HG02588 (cell line): ENCODE results near the gene AGAP9.
"Not testable (repeated sequence)": the region's sequence is repeated elsewhere in the genome, so short reads cannot be mapped to it uniquely, and the experiment has no call there.

Source experiments
- ATAC-seq: cut with Tn5 transposase; IDR thresholded peaks from one replicate; pipeline ENCODE4 v1.9.1; 2021; ENCODE audit warnings: mild to moderate bottlenecking, moderate library complexity; ENCODE audit not compliant: unreplicated experiment

Gene AGAP9

DNA sequence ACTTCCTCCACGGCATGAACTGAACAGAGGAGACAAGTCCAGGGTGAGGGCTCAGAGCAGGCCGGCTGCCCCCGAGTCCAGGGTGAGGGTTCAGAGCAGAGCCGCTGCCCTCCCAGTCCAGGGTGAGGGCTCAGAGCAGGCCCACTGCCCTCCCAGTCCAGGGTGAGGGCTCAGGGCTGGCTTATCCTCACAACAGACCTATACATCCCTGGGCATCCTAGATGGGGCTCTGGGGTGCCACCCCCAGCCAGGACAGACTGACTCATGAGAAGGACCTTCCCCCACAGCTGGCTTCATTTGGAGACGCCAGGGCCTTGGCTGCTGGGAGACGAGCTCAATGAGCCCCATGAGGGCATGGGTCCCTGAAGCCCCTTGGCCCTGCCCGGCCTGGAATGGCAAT is 33.8 kb downstream of the AGAP9 start:
- not testable (repeated sequence) for ATAC-seq

DNA sequence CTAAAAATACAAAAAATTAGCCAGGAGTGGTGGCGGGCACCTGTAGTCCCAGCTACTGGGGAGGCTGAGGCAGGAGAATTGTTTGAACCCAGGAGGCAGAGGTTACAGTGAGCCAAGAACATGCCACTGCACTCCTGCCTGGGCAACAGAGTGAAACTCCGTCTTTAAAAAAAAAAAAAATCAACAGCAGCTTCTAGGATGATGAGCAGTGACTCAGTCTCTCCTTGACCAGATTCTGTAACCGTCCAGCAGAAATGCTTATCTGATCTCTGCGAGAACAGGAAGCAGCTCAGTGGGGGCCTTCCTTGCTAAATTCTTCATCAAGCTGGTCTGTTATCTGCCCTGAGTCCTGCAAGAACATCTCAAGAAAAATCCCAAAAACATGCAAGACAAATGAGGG is 37.5 kb downstream of the AGAP9 start:
- not testable (repeated sequence) for ATAC-seq

DNA sequence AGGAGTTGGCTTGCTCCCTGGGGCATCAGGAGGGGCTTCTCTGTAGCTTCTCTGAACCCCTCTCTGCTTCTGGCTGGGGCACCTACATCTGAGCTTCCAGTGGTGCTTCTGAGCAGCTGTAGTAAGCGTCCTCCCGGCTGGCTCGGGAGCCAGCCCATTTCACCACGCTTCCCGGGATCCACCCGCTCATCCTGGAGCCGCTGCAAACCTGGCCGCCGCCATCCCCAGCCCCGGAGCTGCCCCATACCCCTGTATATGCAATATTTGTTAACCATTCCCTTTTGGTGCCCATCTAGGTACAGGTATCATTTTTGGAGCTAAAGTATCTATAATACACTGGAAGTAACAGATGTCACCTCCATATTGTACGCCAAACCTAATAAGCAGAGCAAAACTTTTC is 38.7 kb downstream of the AGAP9 start:
- ATAC-seq, result not testable (repeated sequence)

DNA sequence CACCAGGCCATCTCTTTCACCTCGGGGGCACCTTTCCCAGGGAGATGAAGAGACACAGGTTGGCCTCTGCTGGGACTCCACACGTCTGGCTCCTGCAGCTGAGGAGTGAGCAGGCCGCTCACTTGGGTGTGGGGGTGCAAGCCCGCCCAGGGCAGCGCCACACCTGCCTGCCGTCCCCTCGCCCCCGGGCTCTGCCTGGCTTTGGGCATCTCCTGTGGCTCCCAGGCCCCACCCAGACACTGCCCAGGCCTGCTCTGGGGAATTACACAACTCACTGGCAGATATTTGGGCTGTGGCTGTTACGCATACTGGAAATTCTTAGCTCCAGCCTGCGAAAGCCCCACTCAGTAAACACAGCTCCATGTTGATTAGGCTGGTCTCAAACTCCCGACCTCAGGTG is 39.5 kb downstream of the AGAP9 start, which contains the start of gene ANXA8:
Gene ANXA8 (minus strand): TSS at position 193 of the 400 bp plus-strand sequence. CDS start 182 bp downstream, at position 11.
- ATAC-seq, result not testable (repeated sequence)

DNA sequence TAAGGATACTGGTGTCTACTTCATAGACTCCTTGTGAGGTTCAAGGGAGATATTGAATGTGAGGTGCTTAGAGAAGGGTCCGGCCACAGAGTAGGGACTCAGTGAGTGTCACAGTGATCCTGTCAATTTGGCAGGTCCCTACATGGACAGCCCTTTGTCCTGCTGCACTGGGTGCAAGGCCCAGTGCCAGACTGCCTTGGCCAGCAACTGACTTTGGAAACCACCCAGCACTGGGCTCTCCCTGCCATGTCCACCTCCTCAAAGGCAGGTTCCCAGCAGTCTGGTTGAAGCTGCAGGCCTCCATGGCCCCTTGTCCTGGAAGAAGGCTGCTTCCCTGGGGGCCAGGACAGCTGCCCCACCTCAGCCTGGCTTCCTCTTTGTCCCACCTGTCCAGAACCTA is 41.1 kb downstream of the AGAP9 start:
- not testable (repeated sequence) for ATAC-seq

DNA sequence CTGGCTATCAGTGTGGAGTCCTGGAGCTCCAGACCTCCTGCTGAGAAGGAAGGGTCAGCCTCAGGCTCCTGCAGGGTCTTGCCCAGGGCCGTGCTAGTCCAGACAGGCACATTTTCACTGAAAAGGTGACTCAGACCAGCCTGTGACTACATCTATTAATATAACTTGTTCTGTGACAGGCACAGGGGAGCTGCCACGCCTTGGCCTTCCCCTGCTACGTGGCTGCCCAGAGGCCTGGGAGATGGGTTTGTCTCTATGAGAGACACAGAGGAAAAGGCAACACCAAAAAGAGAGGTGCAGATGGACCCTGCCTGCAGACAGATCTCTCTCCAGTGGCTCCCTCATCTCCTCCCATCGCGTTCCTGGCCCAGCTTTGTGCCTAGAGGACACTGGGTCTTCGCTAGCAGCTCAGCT is 41.7 kb downstream of the AGAP9 start:
- ATAC-seq, result not testable (repeated sequence)

DNA sequence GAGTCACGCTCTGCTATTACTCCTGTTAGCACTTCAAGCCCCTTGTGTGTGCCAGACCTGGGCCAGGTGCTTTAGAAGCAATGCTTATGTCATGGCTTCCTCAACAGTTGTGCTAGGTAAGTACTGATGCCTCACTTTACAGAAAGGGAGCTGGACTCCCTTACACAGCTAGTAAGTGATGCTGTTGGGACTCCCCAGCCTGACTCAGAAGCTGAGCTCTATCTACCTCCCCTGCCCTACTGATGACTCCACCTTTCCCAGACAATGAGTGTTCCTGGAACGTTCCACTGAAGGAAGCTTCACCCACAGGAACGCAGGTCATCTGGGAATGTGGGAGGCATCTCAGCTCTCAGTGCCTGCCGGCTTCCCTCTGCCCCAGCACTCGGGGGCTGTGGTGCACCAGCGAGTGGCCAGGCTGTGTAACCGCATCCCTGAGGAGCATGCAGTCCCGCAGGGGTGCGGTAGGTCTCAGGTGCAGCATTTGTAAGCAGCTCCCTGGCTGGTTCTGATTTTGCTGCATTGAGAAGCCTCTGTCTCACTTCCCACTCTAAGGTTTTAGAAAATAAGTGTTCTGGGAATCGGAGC is 42.2 kb downstream of the AGAP9 start:
- ATAC-seq, result not testable (repeated sequence)

DNA sequence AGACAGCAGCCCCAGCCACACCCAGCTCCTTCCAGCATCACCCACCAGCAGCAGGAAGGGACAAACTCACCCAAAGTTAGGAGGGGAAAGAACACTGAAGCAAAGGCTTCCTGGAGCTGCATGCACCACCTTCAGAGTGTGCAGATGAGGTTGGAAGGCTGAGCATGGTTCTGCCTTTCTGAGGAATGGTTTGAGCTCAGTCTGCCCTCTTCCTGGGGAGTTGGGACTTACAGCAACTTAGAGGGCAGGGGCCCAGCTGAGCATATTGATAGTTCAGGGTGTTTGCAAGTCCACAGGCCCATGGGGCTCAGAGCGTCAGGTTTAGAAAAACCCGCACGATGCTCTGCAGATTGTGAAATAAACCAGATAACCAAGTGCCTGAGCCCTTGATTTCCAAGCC is 43.3 kb downstream of the AGAP9 start:
- ATAC-seq, result not testable (repeated sequence)

DNA sequence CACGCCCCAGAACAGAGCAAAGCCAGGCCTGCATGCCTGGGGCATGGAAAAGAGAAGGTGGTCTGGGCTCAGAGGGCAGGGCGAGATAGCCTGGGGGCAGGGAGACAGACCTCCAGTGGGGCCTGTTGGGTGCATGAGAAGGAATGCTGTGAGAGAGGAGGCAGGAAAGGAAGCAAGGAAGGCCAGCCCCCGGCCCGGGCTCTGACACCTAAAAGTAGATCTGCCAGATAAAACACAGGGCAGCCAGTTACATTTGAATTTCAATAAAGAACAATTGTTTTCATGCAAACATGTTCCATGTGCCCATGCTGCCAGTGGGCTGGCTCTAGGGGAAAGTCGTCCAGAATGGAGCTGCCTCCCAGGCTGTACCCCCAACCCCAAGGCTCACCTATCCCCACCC is 45.3 kb downstream of the AGAP9 start:
- not testable (repeated sequence) for ATAC-seq

DNA sequence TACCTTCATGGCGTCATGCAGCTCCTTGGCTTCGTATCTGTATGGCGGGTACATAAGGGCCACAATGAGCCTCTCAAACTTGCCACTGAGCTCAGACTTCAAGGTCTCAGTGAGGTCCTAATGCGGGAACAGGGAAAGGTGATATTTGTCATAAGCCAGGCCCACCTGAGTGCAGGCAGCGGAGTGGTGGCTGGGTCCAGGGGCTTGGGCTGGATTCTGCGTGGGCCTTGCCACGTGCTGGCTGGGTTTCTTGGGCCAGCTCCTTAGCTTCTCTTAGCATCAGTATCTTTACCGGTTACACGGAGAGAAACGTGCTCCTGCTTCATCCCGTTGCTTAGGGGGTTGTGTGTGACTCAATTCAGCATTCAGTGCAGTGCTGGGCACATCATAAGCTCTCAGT is 46.4 kb downstream of the AGAP9 start:
- not testable (repeated sequence) for ATAC-seq

DNA sequence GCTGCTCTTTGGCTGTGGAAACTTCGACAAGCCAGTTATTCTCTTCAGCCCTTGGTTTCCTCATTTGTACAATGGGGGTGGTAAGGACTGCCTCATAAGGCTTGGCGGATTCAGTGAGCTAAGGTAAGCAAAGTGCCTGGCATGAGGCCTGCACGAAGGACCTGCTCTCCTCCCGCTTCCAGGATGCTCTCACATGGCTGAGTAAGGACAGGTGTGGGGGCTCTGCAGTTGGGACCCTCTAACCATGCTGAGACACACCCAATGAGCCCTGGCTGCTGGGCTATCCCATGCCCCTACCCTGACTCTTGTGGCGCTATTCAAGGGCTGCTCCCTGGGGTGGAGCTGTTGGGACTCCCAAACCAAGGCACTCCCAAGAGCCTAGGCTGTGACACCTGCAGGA is 48.3 kb downstream of the AGAP9 start:
- not testable (repeated sequence) for ATAC-seq

DNA sequence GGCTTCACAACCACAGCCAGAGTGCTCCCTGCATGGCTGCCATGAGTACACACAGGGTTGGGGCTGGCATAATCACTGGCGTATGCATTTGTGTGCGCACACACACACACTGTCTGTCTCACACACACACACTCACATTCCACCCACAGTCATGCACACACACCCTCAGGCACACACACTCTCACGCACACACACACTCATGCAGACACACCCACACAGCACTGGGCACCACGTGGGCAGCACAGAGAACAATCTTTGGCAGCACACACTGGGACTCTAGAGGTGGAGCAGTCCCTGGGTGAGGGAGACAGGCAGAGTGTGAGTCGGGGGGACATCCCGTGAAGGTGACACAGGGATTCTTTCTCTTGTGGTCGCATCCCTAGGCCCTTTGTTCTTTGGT is 49.9 kb downstream of the AGAP9 start:
- not testable (repeated sequence) for ATAC-seq

DNA sequence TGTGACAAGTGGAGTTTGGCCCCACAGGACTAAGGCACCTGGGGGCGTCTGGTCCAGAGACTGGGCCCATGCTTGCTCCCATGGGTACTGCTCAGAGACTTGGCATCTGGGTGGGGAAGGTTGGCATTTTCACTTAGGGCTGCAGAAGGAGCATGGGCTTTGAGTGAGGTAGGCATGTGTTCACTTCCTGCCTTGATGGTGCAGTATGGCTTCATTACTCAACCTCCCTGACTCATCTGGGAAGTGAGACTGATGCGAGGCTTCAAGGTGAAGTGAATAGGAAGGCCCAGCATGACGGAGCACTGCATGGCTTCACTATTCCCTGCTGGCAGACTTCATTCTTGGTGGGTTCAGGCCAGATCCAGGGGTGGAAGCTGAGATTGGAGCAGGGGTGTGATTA is 50.8 kb downstream of the AGAP9 start:
- not testable (repeated sequence) for ATAC-seq

DNA sequence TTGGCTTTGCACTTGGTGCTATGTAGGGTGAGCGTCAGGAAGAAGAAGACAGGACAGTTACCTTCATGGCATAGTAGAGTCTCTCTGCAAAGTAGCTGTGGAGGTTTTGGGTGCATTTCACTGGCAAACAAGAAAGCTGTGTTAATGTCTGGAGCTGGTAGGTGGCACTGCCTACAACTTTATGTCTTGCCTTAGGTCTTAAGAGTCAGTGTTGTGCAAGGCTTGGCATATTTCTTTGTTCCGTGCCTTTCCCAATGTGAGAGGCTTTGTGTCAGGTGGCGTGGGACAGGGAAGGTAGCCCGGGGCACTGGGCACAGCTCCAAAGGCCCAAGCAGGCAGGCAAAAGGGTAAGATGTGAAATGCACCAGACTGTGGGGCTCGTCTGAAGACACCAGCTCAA is 51.4 kb downstream of the AGAP9 start:
- ATAC-seq, result not testable (repeated sequence)

DNA sequence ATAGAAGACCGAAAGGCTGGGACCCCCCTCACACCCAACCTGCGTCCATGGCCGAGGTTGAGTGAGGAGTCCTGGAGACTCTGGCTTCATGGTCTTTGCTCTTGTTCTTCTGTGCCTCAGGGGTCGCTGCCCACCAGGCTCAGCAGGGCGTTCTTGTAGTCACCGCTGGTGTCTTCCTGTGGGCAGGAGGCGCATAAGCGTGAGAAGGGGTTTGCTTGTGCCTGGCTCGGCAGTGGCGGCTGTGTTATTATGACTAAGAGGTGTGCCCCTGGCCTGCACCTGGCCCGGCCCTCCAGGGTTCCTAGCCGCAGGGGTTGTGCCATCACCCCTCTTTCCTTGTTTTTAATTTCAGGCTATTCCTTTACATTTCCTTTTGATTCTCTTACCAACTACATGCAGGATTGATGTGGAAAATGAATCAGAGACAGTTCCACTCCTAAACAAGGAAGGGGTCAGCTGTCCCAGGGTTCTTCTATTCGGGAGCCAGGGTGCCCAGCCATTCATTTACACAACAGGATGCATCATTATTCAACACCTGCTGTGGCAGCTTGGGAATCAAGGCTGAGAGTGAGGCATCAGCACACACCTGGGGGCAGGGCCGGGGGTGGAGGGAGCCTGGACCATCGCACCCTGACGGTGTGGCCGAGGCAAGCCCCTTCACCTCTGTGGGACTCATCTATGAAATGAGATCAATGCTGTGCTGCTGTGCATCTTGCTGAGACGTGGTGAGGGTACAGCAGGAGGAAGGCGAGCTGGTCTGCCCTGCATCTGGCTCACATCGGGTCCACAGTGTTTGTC is 54.5 kb downstream of the AGAP9 start:
- not testable (repeated sequence) for ATAC-seq

DNA sequence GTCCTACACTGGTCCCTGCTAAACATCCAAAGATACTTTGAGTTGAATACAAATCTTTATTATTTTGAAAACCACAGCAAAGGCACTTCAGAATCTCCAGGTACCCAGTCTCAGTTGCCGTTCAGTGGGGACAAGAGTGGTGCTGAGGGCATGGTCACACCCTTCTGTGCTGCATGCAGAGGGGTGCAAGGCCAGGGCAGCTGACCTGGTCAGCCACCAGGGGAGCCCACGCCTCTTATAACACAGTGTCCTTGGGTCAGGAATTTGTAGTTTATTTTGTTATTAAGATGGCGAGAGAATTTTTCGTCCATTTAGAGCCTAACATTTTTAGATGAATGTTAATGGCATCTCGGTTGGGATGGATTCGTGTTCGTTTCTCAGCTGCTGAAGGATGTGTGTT is 55.5 kb downstream of the AGAP9 start:
- not testable (repeated sequence) for ATAC-seq

DNA sequence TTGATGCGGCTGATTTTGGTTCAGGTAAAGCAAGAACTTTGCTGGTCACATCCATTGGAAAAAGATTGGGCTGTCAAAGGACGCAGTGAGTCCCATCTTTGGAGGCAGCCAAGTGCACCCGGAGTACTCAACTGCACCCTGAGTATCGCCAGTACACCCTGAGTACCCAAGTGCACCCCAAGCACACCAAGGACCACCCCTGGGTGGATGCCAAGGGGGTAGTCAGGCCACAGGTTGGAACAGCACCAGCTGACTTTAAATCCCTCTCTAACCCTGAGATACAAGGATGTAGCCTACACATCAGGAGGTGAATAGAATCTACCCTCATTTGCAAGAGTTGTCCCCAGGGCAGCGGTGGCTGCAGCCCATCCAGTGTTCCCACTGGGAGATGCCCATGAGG is 56.0 kb downstream of the AGAP9 start:
- ATAC-seq, result not testable (repeated sequence)

DNA sequence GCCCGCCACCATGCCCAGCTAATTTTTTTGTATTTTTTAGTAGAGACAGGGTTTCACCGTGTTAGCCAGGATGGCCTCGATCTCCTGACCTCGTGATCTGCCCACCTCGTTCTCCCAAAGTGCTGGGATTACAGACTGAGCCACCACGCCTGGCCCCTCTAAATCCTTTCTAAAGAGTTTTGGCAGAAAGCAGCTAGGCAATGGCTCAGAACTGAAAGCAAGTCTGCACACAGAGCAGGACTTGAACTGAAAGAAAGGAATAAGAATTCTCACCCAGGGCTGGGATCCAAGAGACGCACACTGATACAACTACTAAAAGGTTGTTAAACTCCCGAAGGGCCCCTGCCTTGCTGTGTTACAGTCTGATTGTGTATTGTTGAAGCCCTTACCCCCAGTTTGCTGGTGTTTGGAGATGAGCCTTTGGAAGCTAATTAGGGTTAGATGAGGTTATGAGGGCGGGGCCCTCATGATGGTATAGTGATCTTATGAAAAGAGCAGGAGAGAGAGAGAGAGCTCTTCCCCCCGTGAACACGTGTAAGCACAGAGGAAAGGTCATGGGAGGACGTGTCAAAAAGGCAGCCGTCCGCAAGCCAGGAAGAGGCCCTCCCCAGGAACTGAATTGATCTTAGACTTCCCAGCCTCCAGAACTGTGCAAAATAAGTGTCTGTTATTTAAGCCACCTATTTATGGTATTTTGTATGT is 58.1 kb downstream of the AGAP9 start:
- not testable (repeated sequence) for ATAC-seq

DNA sequence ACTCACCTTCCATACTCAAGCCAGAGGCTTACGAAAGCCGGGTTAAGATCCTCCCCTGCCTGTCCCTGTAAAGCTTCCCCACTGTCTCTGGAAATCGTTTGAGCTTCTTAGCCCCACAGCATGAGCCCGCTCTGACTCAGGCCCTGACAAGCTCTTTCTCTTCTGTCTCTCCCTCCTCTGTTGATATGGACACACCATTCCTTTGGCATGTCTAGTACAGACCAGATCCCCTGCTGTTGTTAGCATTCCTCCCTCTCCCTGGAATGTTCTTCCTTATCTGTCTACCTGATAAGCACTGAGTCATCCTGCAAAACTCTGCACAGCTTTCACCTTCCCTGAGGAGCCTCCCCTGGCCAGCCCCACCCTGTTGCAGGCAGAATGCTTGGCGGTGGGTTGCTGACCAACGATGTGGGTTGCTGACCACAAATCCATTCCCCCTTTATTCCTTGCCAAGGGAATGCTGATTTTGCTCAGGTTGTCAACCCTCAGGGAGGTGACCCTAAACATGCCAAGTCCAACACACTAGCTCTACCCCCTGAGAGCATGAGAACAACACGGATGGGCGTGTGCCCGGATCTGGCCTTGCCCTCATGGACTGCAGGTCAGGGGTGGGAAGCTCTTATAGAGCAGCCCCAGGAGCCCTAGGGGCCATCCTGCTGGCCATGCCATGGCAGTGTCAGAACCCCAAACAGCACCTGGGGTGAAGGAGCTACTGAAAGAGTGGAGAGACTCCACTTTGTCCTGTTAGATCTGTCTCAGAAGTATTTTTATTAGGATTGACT is 60.7 kb downstream of the AGAP9 start:
- not testable (repeated sequence) for ATAC-seq

DNA sequence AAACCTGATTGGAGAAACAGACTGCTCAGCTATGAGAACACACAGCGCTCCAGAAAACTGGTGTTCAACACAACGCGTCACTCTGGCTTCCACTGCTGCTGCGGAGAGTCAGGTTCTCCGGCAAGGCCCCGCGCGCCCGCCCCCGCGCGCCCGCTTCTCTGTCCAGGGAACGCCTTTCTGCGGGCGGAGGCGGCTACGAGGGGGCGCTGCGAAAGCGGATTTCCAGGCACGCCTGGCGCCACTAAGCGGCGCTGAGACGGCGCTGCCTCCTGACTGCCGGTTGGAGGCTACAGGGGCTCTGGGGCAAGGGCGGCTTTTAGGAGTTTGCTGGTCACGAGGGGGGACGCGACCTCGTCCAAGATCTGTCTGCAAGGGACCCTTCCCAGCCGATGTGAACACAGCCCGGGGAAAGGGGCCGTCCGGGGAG is 62.2 kb downstream of the AGAP9 start:
- not testable (repeated sequence) for ATAC-seq
